Fibroblast of villous mesenchyme (primary cell): ENCODE measurements around the gene RTN4R. TPM values are rescaled to one million over a fixed set of nuclear protein-coding genes. Genes with fewer than 3 reads are reported as not detected.

Source experiments
- DNase-seq: peaks from one replicate; pipeline ENCODE4 v3.0.0-alpha.2; 2010; ENCODE audit warnings: low read depth
- H3K4me3 ChIP-seq: 2 replicates; pipeline ENCODE4 v1.5.1; 2011; ENCODE audit warnings: low read depth, mild to moderate bottlenecking, low read length
- total RNA-seq: library from RNA; depleted of rRNA; stranded (reverse); fragments of >200 nt; gene quantifications from 2 replicates; pipeline ENCODE4 v1.2.3, GENCODE V29; 2012
- TF ChIP-seq, protein P1 (sequence below): IDR thresholded peaks from 2 replicates; pipeline ENCODE4 v1.5.1; 2012; ENCODE audit warnings: low read depth, mild to moderate bottlenecking, low read length; ENCODE audit not compliant: insufficient read depth

Gene RTN4R
- total RNA-seq, 1 donor: 1.3 TPM

GRCh38 chr22:20297414-20298109, 29.4 kb upstream of the RTN4R start:
- H3K4me3 ChIP-seq: no peak overlapping the region
- TF ChIP-seq, protein P1, sequence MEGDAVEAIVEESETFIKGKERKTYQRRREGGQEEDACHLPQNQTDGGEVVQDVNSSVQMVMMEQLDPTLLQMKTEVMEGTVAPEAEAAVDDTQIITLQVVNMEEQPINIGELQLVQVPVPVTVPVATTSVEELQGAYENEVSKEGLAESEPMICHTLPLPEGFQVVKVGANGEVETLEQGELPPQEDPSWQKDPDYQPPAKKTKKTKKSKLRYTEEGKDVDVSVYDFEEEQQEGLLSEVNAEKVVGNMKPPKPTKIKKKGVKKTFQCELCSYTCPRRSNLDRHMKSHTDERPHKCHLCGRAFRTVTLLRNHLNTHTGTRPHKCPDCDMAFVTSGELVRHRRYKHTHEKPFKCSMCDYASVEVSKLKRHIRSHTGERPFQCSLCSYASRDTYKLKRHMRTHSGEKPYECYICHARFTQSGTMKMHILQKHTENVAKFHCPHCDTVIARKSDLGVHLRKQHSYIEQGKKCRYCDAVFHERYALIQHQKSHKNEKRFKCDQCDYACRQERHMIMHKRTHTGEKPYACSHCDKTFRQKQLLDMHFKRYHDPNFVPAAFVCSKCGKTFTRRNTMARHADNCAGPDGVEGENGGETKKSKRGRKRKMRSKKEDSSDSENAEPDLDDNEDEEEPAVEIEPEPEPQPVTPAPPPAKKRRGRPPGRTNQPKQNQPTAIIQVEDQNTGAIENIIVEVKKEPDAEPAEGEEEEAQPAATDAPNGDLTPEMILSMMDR: no peak
- DNase-seq: no peak

- H3K4me3 ChIP-seq: no peak overlapping the region
- no peak for DNase-seq
- TF ChIP-seq, protein P1: no peak
Measured at GRCh38 chr22:20296598-20296997, 28.5 kb upstream of the RTN4R start.

- DNase-seq: no peak
- no peak overlapping the region for H3K4me3 ChIP-seq
- TF ChIP-seq, protein P1: no peak
Measured at GRCh38 chr22:20295262-20296064, 27.3 kb upstream of the RTN4R start.

GRCh38 chr22:20292673-20293232, 24.6 kb upstream of the RTN4R start:
- DNase-seq: no peak
- TF ChIP-seq, protein P1: no peak
- no peak overlapping the region for H3K4me3 ChIP-seq

GRCh38 chr22:20292108-20292507, 24.0 kb upstream of the RTN4R start:
- TF ChIP-seq, protein P1: no peak
- no peak for DNase-seq
- no peak overlapping the region for H3K4me3 ChIP-seq

DNA sequence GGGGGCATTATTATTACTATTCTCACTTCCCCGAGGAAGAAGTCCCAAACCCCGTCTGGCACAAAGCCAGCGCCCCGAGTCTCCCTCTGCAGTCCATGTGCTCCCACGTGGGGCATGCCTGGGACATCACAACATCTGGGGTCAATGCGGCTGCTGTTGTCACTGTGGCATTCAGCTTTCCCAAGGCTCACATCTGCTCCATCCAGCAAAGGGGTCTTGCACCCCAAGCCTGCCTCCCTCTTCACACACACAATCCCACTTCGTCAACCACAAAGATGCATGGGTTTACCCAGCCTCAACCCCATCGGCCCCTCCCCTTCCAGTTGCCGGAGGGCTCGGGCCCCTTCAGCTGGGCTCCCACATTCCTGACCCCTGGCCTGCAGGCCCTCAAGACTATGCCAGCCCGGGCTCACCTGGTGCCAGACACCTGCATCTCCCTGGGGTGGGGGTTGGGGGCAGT, 23.5 kb upstream of the RTN4R start:
- DNase-seq: no peak
- H3K4me3 ChIP-seq: no peak overlapping the region
- TF ChIP-seq, protein P1: no peak
